HepG2 (cell line): ENCODE results near the gene RBM45. TPM values are rescaled to one million over a fixed set of nuclear protein-coding genes. Genes with fewer than 3 reads are reported as not detected.

ENCODE experiments used
- CCDC6 ChIP-seq: sonication (generic); formaldehyde crosslinking; IDR thresholded peaks from 2 replicates; pipeline ENCODE4 v1.8.1; 2022; ENCODE audit warnings: mild to moderate bottlenecking, missing genetic modification reagents, moderate library complexity
- ISX ChIP-seq: sonication (generic); formaldehyde crosslinking; conservative IDR thresholded peaks from 2 replicates; pipeline ENCODE4 v1.5.0; 2020; ENCODE audit warnings: missing genetic modification reagents
- MIER2 ChIP-seq: IDR thresholded peaks from 2 replicates; pipeline ENCODE4 v1.6.1; 2016; ENCODE audit warnings: missing biosample characterization, missing genetic modification reagents
- ZKSCAN1 ChIP-seq: fragments of 150-350 bp; IDR thresholded peaks from 2 replicates; pipeline ENCODE4 v1.6.1; 2014; ENCODE audit warnings: low read length
- ZNF34 ChIP-seq: sonication (generic); formaldehyde crosslinking; IDR thresholded peaks from 2 replicates; pipeline ENCODE4 v1.4.0; 2020; ENCODE audit warnings: mild to moderate bottlenecking, missing genetic modification reagents, borderline replicate concordance
- ZNF350 ChIP-seq: sonication (generic); formaldehyde crosslinking; IDR thresholded peaks from 2 replicates; pipeline ENCODE4 v1.4.0; 2020; ENCODE audit warnings: mild to moderate bottlenecking, low read depth, missing genetic modification reagents, borderline replicate concordance
- ZNF589 ChIP-seq: sonication (generic); formaldehyde crosslinking; conservative IDR thresholded peaks from 2 replicates; pipeline ENCODE4 v1.8.0; 2022; ENCODE audit warnings: mild to moderate bottlenecking, moderate library complexity, missing genetic modification reagents
- ZNF652 ChIP-seq: IDR thresholded peaks from 2 replicates; pipeline ENCODE4 v1.6.1; 2016; ENCODE audit warnings: low read depth, borderline replicate concordance
- ZNF7 ChIP-seq: IDR thresholded peaks from 2 replicates; pipeline ENCODE4 v1.6.1; 2016; ENCODE audit warnings: missing biosample characterization, missing genetic modification reagents
- polyA plus RNA-seq, 8 experiments: library from polyadenylated mRNA; depleted of rRNA in 3 of 8; stranded (reverse) in 7 of 8; unstranded in 1 of 8; fragments of >200 nt; fragmentation: Illumina TruSeq in 4 of 8; extraction: Trizol in 4 of 8; gene quantifications; 2 replicates each; pipeline versions ENCODE4 v1.2.1 to v1.2.3, GENCODE V29; 2011 to 2016; ENCODE audit warnings: low read depth in 4 of 8, missing spikeins in 1 of 8, mixed read lengths in 1 of 8; ENCODE audit not compliant: insufficient read depth in 1 of 8
- total RNA-seq, 5 experiments: library from RNA; depleted of rRNA; stranded (reverse); fragments of >200 nt; fragmentation: Illumina TruSeq; extraction: Trizol; gene quantifications; 2 replicates each; pipeline ENCODE4 v1.2.3, GENCODE V29; 2016; ENCODE audit warnings: low read depth in 1 of 5
- TF ChIP-seq, protein P1 (sequence below): IDR thresholded peaks from 2 replicates; pipeline ENCODE4 v1.6.1; 2016; ENCODE audit warnings: mild to moderate bottlenecking
- TF ChIP-seq, protein P2 (sequence below): sonication (generic); formaldehyde crosslinking; IDR thresholded peaks from 2 replicates; pipeline ENCODE4 v1.4.0; 2020; ENCODE audit warnings: missing genetic modification reagents, borderline replicate concordance
- TF ChIP-seq, protein P3 (sequence below): sonication (generic); formaldehyde crosslinking; IDR thresholded peaks from 2 replicates; pipeline ENCODE4 v1.8.1; 2023; ENCODE audit warnings: mild to moderate bottlenecking, moderate library complexity, missing genetic modification reagents
- TF ChIP-seq, protein P4 (sequence below): sonication (generic); formaldehyde crosslinking; IDR thresholded peaks from one replicate; pipeline ENCODE4 v1.5.1; 2020; ENCODE audit warnings: mild to moderate bottlenecking, missing genetic modification reagents; ENCODE audit errors: not compliant biosample characterization

The RBM45 gene
- total and polyA plus RNA-seq, 2 of the 13 experiments (the other 11 are each of a cell fraction or from before 2014, with no cell fraction given) = 5.7 to 25.2 TPM

DNA sequence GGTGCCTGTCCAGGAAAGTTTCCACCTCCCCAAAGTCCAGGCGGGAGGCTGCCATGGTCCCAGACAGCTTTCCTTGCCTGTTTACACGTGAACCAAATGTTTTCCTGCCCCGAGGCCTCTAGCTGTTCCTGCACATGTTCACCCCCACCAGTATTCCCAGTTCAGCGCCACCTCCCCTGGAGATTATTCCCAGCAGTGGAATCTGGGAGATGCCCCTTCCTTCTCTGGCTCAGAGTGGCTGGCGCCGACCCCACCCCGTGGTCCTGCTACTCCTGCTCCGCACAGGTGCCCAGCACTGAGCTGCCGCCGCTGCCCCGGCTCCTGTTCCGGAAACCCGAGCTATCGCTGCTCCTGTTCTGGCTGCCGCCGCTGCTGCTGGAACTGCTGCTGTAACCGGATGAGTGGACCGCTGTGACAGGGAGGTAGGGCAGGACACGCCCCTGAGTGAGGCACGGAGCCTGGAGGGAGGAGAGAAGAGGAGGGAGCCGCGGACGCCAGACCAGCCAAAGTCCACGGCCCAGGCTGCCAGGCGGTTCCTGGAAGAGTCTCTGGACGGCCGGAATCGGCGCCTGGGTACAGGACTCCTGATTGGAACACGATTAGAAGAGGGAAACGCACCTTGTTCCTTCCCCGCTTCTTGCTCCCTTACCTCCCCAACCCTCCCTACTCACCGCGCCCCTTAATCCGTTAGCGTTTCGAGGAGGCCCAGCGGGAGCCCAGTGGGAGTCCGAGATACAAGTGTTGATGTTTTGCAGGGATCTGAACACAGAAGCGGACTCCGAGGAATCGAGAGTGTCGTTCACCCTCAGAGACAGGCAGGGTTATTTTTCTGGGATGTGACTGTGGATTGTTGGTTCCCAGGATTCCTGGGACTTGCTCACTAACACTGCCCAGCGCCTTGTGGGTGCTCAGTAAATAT is 39.6 kb upstream of the RBM45 start, which contains the start of gene PDE11A (continued):
- TF ChIP-seq, protein P1, sequence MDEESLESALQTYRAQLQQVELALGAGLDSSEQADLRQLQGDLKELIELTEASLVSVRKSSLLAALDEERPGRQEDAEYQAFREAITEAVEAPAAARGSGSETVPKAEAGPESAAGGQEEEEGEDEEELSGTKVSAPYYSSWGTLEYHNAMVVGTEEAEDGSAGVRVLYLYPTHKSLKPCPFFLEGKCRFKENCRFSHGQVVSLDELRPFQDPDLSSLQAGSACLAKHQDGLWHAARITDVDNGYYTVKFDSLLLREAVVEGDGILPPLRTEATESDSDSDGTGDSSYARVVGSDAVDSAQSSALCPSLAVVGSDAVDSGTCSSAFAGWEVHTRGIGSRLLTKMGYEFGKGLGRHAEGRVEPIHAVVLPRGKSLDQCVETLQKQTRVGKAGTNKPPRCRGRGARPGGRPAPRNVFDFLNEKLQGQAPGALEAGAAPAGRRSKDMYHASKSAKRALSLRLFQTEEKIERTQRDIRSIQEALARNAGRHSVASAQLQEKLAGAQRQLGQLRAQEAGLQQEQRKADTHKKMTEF (CRISPR knock-in tag) = peak; percentile 89
- TF ChIP-seq, protein P2, sequence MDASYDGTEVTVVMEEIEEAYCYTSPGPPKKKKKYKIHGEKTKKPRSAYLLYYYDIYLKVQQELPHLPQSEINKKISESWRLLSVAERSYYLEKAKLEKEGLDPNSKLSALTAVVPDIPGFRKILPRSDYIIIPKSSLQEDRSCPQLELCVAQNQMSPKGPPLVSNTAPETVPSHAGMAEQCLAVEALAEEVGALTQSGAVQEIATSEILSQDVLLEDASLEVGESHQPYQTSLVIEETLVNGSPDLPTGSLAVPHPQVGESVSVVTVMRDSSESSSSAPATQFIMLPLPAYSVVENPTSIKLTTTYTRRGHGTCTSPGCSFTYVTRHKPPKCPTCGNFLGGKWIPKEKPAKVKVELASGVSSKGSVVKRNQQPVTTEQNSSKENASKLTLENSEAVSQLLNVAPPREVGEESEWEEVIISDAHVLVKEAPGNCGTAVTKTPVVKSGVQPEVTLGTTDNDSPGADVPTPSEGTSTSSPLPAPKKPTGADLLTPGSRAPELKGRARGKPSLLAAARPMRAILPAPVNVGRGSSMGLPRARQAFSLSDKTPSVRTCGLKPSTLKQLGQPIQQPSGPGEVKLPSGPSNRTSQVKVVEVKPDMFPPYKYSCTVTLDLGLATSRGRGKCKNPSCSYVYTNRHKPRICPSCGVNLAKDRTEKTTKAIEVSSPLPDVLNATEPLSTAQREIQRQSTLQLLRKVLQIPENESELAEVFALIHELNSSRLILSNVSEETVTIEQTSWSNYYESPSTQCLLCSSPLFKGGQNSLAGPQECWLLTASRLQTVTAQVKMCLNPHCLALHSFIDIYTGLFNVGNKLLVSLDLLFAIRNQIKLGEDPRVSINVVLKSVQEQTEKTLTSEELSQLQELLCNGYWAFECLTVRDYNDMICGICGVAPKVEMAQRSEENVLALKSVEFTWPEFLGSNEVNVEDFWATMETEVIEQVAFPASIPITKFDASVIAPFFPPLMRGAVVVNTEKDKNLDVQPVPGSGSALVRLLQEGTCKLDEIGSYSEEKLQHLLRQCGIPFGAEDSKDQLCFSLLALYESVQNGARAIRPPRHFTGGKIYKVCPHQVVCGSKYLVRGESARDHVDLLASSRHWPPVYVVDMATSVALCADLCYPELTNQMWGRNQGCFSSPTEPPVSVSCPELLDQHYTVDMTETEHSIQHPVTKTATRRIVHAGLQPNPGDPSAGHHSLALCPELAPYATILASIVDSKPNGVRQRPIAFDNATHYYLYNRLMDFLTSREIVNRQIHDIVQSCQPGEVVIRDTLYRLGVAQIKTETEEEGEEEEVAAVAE (CRISPR knock-in tag) = no peak
- TF ChIP-seq ISX (CRISPR knock-in tag) = no peak
- TF ChIP-seq, protein P3, sequence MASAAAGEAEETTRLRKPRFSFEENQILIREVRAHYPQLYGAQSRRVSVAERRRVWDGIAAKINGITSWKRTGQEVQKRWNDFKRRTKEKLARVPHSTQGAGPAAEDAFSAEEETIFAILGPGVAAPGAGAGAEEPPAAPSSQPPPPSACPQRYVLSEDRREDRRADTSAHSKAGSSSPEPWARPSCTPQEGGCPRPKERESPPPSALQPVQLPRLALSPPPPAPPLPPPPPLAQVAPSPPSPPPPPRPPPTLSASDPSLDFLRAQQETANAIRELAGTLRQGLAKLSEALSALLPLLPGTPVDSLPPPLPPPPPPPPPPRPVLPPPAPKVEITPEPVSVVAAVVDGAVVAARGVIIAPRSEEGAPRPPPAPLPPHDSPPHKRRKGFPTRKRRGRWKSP (CRISPR knock-in tag) = peak; percentile 67
- TF ChIP-seq ZNF589 (CRISPR knock-in tag) = peak; percentile 56; the same call in 1 of the 2 replicates
- no peak for TF ChIP-seq ZNF652
- peak; percentile 84; the same call in 1 of the 2 replicates for TF ChIP-seq ZNF34 (CRISPR knock-in tag)
- TF ChIP-seq ZNF7 = no peak
- no peak; the same call in 1 of the 2 replicates for TF ChIP-seq ZKSCAN1
- no peak for TF ChIP-seq CCDC6 (CRISPR knock-in tag)
- TF ChIP-seq, protein P4, sequence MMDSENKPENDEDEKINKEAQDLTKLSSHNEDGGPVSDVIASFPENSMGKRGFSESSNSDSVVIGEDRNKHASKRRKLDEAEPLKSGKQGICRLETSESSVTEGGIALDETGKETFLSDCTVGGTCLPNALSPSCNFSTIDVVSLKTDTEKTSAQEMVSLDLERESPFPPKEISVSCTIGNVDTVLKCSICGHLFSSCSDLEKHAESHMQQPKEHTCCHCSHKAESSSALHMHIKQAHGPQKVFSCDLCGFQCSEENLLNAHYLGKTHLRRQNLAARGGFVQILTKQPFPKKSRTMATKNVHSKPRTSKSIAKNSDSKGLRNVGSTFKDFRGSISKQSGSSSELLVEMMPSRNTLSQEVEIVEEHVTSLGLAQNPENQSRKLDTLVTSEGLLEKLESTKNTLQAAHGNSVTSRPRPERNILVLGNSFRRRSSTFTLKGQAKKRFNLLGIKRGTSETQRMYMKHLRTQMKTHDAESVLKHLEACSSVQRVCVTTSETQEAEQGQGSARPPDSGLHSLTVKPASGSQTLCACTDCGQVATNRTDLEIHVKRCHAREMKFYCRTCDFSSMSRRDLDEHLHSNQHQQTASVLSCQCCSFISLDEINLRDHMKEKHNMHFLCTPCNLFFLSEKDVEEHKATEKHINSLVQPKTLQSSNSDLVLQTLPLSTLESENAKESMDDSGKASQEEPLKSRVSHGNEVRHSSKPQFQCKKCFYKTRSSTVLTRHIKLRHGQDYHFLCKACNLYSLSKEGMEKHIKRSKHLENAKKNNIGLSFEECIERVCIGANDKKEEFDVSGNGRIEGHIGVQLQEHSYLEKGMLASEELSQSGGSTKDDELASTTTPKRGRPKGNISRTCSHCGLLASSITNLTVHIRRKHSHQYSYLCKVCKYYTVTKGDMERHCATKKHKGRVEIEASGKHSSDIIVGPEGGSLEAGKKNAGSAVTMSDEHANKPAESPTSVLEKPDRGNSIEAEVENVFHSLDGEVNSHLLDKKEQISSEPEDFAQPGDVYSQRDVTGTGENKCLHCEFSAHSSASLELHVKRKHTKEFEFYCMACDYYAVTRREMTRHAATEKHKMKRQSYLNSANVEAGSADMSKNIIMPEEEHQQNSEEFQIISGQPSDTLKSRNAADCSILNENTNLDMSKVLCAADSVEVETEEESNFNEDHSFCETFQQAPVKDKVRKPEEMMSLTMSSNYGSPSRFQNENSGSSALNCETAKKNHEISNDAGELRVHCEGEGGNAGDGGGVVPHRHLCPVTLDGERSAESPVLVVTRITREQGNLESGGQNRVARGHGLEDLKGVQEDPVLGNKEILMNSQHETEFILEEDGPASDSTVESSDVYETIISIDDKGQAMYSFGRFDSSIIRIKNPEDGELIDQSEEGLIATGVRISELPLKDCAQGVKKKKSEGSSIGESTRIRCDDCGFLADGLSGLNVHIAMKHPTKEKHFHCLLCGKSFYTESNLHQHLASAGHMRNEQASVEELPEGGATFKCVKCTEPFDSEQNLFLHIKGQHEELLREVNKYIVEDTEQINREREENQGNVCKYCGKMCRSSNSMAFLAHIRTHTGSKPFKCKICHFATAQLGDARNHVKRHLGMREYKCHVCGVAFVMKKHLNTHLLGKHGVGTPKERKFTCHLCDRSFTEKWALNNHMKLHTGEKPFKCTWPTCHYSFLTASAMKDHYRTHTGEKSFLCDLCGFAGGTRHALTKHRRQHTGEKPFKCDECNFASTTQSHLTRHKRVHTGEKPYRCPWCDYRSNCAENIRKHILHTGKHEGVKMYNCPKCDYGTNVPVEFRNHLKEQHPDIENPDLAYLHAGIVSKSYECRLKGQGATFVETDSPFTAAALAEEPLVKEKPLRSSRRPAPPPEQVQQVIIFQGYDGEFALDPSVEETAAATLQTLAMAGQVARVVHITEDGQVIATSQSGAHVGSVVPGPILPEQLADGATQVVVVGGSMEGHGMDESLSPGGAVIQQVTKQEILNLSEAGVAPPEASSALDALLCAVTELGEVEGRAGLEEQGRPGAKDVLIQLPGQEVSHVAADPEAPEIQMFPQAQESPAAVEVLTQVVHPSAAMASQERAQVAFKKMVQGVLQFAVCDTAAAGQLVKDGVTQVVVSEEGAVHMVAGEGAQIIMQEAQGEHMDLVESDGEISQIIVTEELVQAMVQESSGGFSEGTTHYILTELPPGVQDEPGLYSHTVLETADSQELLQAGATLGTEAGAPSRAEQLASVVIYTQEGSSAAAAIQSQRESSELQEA (CRISPR knock-in tag) = peak; percentile 64
- TF ChIP-seq ZNF350 (CRISPR knock-in tag) = peak; percentile 91
- no peak for TF ChIP-seq MIER2 (CRISPR knock-in tag)
